D721Med (cell line): ENCODE results near the gene SPTB.
A peak's percentile ranks its signal among the peaks of the same experiment; 100 is the strongest.

Source experiments
- DNase-seq: peaks from one replicate; pipeline ENCODE4 v3.0.0; 2011; ENCODE audit warnings: low spot score; ENCODE audit not compliant: insufficient read length
- FAIRE-seq: peaks from 2 replicates; lab custom pipeline; 2011; peaks lifted over from hg19 to GRCh38; lab: Jason Lieb, UNC
- TF ChIP-seq, protein P1 (sequence below): IDR thresholded peaks from 2 replicates; pipeline ENCODE4 v1.5.1; 2012; ENCODE audit warnings: mild to moderate bottlenecking, control low read depth; ENCODE audit not compliant: insufficient read depth; ENCODE audit errors: missing control alignments

SPTB gene

GRCh38 chr14:64879635-64880220 lies at the start of gene SPTB:
SPTB (minus strand) TSS chr14:64879907; CDS start chr14:64823094, 56,813 bp downstream.
- FAIRE-seq = no peak

DNA sequence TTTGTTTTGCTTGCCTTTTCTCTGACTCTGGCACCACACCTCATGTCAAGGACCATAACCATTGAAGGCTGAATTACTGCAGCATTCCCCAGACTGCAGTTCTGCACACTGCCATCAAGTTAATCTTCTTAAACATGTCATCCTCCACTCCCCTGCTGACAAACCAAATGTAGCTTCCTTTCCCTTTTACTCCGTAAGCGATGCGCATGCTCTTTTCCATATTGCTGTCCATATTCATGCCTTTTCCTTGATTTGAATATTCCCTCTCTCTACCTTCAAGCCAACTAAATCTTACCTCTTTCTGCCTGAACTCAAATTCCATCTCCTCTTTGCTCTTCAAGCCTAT lies 49.3 kb upstream of the SPTB start:
- FAIRE-seq (no peak), DNase-seq (no peak)
- TF ChIP-seq, protein P1, sequence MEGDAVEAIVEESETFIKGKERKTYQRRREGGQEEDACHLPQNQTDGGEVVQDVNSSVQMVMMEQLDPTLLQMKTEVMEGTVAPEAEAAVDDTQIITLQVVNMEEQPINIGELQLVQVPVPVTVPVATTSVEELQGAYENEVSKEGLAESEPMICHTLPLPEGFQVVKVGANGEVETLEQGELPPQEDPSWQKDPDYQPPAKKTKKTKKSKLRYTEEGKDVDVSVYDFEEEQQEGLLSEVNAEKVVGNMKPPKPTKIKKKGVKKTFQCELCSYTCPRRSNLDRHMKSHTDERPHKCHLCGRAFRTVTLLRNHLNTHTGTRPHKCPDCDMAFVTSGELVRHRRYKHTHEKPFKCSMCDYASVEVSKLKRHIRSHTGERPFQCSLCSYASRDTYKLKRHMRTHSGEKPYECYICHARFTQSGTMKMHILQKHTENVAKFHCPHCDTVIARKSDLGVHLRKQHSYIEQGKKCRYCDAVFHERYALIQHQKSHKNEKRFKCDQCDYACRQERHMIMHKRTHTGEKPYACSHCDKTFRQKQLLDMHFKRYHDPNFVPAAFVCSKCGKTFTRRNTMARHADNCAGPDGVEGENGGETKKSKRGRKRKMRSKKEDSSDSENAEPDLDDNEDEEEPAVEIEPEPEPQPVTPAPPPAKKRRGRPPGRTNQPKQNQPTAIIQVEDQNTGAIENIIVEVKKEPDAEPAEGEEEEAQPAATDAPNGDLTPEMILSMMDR = no peak

More at GRCh38 chr14:64879635-64880220, at the start of gene SPTB:
- TF ChIP-seq, protein P1 = no peak
- peak; percentile 34 for DNase-seq

DNA sequence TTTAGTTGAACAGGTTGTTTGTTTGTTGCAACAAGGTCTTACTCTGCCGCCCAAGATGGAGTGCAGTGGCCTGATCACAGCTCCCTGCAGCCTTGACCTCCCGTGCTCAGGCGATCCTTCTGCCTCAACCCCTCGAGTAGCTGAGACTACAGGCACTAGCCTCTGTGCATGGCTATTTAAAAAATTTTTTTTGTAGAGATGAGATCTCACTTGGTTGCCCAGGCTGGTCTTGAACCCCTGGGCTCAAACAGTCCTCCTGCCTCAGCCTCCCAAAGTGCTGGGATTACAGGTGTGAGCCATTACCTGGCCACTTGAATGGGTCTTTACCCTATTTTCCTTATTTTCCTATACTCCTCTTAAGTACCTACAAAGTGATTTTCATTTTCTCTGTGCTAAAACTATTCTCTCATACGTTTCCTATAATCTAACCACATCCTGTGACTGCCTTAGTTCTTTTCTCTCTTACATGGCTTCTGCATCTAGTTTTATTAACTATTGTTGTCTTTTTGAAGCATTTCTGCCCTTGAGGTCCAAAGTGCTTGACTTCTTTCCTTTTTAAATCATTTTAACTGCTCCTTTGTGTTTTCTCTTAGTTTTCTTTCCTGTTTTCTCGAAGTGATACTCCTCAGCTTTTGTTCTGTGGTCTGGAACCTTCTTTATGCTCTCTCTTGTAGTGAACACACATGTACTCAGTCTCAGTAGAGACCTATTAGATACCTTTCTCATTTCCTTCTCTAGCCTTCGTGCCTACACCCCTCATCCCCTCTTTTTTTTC lies 48.7 kb upstream of the SPTB start:
- FAIRE-seq (no peak), DNase-seq (no peak)
- TF ChIP-seq, protein P1 = no peak

DNA sequence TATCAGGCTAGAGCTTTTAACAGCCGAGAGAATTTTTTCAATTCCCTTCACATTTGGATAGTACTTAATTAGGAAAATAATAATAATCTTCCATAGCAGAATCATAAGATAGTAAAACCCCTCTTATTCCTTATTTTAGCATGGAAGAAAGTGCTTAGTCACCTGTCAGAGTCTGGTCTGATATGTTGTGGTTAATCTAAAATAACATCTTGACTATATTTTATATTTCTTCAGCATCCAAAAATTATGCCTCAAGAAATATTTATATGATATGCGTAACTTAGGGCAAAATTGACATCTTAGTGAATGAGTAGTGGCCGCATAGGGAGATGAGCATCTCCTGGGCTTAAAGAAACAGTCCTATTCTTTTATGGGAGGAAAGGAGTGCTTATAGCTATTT lies 47.3 kb upstream of the SPTB start:
- FAIRE-seq = no peak
- TF ChIP-seq, protein P1 = no peak

GRCh38 chr14:64926398-64926995 lies 46.8 kb upstream of the SPTB start:
- TF ChIP-seq, protein P1 = no peak
- DNase-seq (no peak), FAIRE-seq (peak; percentile 90)

More for the DNA sequence above, 47.3 kb upstream of the SPTB start:
- no peak for DNase-seq

GRCh38 chr14:64923015-64923414 lies 43.3 kb upstream of the SPTB start:
- no peak for DNase-seq
- no peak for FAIRE-seq
- TF ChIP-seq, protein P1 = no peak

DNA sequence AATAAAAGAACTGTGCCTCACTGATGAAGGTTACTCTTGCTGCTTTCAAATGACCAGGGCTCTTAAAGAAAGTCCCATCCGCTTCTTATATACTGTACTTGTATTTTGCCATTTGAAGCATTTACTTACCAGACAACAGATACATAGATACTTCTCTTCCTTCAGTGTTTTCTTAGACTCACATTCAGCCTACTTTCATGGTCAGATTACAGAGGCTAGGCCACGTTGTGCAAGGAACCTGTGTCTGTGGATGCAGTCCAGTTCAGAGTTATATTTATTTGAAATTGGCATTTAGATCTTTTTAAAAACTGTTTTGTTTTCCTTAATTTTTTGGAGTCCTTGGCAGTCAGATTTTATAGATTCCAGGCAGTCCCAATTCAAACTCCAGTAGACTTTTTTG lies 40.8 kb upstream of the SPTB start:
- no peak for FAIRE-seq
- TF ChIP-seq, protein P1 = no peak
- no peak for DNase-seq
